Kidney tubule cell (primary cell): ENCODE measurements around the gene PCGF1.
A peak's percentile ranks its signal among the peaks of the same experiment; 100 is the strongest.
"Not testable (repeated sequence)": the region's sequence is repeated elsewhere in the genome, so short reads cannot be mapped to it uniquely, and the experiment has no call there.

Experiments used
- DNase-seq: peaks from one replicate; pipeline ENCODE4 v3.0.0-alpha.2; 2018; ENCODE audit warnings: low spot score

The PCGF1 gene

DNA sequence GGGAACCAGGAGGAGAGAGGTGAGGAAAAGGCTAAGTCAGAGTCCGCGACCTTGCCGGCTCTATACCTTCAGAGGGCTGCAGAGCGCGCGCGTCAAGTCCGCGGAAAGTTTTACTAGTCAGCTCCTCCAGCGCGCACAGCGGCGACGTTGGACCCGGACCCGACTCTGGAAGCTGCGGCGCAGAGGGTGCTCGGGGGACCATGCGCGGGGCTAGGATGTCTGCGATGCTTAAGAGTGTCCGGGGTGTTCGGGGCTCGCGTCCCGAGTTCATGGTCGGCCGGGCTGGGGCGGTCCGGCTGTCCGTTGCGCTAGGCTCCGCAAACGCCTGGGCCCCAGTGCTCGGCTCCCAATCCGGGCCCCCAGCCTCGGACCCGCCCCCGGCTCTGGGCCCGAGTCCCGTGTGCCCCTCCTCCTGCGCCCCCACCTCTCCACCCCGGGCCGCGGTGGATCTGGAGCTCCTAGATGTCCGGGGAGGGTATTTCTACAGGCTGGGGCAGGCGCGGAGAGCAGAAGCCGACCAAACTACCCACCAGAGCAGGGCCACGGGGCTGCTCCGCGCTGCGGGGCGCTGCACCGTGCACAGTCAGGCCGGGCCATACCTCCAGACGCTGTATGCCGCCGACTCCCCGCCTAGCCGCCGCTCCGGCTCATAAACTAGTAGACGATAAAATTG is 8.1 kb downstream of the PCGF1 start, which contains the start of gene LBX2:
TSS of gene LBX2 (minus strand) at position 337 of the 673 bp plus-strand sequence. CDS start at position 271, 66 bp downstream.
- DNase-seq, result no peak

- peak; percentile 57 for DNase-seq
Observed at GRCh38 chr2:74498500-74499266, 8.8 kb downstream of the PCGF1 start.

GRCh38 chr2:74497777-74498499 is 9.6 kb downstream of the PCGF1 start:
- no peak for DNase-seq

- DNase-seq, result no peak
Observed at GRCh38 chr2:74496997-74497776, 10.3 kb downstream of the PCGF1 start.

- DNase-seq, result no peak
Observed at GRCh38 chr2:74495440-74495839, 12.1 kb downstream of the PCGF1 start.

- peak; percentile 31 for DNase-seq
Observed at GRCh38 chr2:74493546-74493945, 13.9 kb downstream of the PCGF1 start.

GRCh38 chr2:74491648-74492544 is 15.6 kb downstream of the PCGF1 start:
- DNase-seq, result no peak

GRCh38 chr2:74489906-74490305 is 17.6 kb downstream of the PCGF1 start:
- no peak for DNase-seq

DNA sequence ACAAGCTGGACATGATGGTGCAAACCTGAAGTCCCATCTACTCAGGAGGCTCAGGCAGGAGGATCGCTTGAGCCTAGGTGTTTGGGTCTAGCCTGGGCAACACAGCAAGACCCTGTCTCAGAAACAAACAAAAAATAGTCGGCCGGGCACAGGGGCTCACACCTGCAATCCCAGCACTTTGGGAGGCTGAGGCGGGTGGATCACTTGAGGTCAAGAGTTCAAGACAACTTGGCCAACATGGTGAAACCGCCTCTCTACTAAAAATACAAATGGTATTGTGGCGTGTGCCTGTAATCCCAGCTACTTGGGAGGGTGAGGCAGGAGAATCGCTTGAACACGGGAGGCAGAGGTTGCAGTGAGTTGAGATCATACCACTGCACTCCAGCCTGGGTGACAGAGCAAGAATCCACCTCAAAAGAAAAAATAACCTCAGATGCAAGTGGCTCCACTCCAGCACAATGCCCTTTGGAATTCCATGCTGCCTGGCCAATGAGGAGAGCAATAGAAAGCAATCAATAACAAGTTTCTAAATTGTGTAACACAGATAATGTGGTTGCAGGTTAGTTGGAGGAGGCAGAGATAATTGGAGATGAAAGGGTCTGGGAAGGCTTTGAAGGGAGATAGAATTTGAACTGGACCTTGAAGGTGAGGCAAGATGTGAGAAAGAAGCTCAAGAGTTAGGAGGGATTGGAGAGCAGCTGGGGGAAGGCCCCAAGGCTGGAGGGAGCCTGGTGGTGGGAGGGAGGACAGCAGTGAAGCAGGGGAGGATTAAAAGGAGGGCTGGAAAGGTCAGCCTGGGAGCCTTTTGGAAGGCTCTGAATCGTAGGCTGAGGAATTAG is 18.6 kb downstream of the PCGF1 start:
- no peak for DNase-seq

- DNase-seq, result no peak
Observed at GRCh38 chr2:74486141-74486540, 21.4 kb downstream of the PCGF1 start.

DNA sequence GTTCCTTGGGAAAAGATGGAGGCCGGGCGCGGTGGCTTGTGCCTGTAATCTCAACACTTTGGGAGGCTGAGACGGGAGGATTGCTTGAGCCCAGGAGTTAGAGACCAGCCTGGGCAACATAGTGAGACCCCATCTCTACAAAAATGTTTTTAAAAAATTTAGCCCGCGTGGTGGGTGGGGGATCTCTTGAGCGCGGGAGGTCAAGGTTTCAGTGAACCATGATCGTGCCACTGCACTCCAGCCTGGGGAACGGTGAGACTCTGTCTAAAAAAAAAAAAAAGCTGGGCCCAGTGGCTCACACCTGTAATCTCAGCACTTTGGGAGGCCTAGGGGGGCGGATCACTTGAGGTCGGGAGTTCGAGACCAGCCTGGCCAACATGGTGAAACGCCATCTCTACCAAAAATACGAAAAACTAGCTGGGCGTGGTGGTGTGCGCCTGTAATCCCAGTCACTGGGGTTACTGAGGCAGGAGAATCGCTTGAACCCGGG is 23.8 kb downstream of the PCGF1 start:
- not testable (repeated sequence) for DNase-seq

- peak; percentile 95 for DNase-seq
Observed at GRCh38 chr2:74482801-74483674, 24.5 kb downstream of the PCGF1 start, which contains the start of the genes CCDC142 and TTC31. Gene CCDC142, minus strand, starts transcription at chr2:74482998. Its CDS starts 161 bp downstream, at chr2:74482837. Gene TTC31, plus strand, starts transcription at chr2:74483081. Its CDS starts 15 bp downstream, at chr2:74483096.

GRCh38 chr2:74481961-74482800 is 25.3 kb downstream of the PCGF1 start:
- DNase-seq, result peak; percentile 38

DNA sequence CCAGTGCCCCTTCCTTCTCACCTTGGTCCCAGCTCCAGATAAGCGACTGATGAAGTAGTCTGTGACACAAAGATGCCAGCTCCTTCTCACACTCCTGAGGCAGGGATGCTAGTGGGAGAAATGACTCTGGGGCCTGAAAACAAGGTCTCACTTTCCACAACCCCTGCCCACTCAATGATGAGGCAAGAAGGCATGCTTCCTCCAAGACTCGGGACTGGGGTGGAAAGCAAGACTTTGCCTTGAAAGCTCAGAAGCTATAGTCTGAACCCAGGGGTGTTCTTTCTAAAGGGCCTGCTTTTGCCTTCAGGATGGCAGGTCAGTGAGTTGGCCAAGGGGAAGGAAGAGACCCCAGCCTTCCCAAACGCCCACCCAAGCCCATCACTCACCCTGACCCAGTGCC is 26.1 kb downstream of the PCGF1 start:
- DNase-seq, result no peak

- no peak for DNase-seq
Observed at GRCh38 chr2:74474899-74475298, 32.6 kb downstream of the PCGF1 start.

GRCh38 chr2:74474481-74474880 is 33.0 kb downstream of the PCGF1 start:
- no peak for DNase-seq

GRCh38 chr2:74472945-74473258 is 34.6 kb downstream of the PCGF1 start:
- no peak for DNase-seq
